Measurements from ENCODE around the gene GTPBP1. TPM values are rescaled to one million over a fixed set of nuclear protein-coding genes. Genes with fewer than 3 reads are reported as not detected.

Gene GTPBP1
- total RNA-seq, 1 donor from 2014 or later, result 74.4 TPM

DNA sequence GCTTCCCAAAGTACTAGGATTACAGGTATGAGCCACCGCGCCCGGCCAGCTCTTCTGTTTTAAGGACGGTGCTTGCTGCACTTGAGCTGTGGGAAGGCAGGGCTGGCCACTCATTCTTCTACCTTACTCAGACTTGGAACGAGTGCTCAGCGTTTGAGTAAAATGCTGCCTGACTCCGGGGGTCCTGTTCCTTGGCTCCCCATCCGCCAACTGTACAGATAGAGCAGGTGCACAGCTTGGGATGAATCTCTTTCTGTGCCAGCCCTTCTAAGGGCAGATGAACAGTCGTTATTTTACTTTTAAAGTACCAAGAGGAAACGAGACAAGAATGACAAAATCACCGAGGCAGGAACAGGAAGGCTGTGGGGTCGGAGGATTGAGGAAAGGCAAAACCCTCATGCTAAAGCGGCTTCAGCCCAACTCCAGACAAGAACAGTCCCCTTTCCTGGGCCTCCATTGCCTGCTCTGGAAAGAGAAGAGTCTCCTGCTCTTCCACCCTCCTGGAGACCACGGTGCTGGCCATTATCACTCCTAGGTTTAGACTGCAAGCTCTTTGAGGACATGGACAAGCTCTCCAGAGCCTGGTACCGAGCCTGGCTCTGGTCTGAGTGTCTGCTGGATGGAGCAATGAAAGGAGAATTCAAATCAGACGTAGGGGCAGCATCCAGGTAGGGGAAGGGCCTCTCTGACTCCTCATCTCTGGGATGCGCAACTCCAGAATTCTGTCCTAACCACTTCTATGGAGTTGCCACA lies 51.1 kb downstream of the GTPBP1 start:
- intact Hi-C loops (cut with micrococcal nuclease), result loop anchor here (5.0 kb wide), 2 partner anchors 35 to 560 kb away; partner anchors contain the start of genes DNAL4 and RPL3

DNA sequence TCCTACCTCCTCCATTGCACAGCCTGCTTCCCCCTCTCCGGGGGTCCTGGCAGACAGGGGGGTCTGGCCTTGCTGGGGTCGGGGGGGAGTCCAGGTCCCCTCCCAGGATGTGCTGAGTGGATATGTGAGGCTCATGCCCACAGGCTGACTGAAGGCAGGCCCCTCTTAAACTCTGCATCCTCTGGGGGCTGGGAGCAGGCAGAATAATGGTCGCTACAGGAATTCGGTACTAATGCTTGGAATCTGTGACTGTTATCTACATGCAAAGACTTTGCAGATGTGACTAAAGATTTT lies 51.7 kb downstream of the GTPBP1 start:
- intact Hi-C loops (cut with micrococcal nuclease), result loop anchor here (5.0 kb wide), 2 partner anchors 35 to 560 kb away; partner anchors contain the start of genes DNAL4 and RPL3

DNA sequence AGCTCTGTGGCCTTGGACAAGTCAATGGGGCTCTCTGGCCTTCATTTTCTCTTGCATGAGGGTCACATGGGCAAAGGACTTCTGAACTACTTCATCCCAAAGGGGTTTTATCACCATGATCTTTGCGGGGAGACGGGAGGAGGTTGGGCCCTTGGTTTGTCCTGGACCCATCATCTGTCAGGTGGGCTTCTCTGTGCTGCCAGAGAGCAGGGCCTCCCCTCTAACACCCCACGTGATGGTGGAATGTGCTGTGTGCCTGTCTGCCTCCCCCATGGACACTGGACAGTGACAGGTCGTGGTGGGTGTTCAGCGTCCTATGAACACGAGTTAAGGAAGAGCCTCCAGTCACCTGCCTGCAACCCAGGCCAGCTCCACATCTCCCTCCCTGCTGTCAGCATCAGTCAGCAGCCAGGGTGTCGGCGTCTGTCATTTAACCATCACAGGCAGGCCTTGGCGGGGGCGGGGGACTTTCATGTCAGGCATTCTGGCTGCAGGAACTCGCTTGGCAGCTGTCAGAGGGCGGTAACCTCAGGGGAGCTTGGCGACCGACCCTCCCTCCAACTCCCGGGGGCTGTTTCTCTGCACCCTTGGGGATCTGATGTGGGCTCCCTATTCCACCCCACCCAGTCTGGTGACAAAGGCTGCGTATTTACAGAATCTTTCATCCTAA lies 52.7 kb downstream of the GTPBP1 start:
- intact Hi-C loops (cut with micrococcal nuclease), result loop anchor here (5.0 kb wide), 2 partner anchors 34 to 559 kb away; partner anchors contain the start of genes DNAL4 and RPL3

DNA sequence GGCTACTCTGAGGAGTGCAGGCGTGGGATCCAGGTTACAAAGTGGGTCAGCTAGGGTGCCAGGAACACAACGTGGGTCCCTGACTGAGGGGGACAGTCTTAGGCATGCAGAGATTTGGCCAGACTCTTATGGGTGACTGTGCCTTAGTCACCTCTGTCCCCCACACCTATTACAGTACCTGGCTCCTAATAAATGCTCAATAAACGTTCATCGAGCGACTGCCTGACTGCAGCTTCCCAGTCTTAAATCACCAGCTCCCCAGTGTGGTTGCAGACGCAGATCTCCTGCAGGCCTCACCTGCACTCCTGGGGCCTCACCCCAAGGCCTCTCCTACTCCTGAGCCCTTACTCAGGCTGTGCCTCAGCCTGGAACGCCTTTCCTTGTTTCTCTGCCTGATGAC lies 53.3 kb downstream of the GTPBP1 start:
- intact Hi-C loops (cut with micrococcal nuclease), result loop anchor here (5.0 kb wide), 2 partner anchors 33 to 558 kb away; partner anchors contain the start of genes DNAL4 and RPL3

DNA sequence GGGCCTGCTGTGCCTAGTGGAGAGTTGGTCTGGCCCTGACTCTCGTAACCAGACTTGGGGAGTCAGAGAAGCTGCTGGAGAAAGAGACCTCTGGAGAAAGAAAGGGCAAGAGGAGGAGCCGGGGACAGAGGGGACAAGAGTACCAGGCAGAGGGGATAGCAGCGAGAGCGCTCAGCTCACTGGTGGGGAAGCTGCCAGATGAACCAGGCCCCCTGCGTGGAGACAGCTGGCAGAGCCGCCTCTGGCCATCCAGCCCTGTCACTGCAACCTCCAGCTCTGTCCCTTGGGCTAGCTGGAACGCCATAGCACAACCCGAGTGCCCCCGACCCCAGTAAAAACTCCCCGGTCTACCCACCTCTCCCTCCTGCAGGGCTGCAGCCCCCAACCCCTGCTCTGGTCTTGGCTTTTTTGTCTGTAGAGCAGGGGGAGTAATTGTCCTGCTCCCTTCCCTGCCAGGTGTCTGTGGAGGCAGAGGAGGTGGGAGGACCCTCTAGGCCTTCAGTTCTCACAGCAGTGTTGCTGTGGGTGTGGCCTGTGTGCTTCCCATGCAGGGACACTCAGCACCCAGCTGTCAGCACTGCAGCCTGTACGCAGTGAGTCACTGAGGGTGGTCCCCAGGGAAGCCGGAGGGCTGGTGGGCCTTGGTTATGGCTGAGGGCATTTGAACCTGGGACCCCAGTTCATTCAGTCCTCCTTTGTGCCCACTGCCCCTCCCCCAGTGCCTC lies 54.9 kb downstream of the GTPBP1 start:
- intact Hi-C loops (cut with micrococcal nuclease), result no loop called here

DNA sequence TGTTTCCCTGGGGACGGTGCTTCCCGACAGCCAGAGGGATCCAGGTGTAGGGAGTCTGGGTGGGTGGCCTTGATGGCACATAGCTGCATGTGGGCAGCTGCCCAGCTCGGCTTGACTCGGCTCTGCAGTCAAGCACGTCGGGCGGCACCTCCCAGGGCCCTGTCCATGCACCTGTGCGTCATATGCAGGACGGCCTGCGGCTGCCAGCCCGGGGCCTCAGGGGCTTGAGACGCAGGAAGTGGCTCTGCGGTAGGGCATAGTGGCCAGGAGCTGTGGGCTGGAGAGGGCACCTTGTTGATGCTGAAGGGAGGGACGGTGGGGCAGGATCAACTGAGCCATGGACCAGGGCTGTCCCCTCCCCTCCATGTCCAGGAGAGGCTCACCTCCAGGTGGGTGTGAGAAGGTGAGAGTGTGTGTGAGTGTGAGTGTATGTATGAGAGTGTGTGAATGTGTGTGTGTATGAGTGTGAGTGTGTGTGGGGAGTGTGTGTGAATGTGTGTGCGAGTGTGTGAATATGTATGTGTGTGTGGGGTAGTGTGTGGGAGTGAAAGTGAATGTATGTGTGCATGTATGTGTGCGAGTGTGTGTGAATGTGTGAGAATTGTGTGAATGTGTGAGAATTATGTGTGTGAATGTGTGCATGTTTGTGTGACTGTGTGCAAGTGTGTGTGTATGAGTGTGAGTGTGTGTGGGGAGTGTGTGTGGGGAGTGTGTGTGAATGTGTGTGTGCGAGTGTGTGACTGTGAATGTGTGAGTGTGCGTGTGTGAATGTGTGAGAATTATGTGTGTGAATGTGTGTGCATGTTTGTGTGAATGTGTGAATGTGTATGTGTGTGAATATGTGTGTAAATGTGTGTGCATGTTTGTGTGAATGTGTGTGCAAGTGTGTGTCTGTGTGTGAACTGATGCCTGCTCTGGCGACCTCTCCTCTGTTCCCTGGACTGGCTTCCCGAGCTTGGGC lies 55.7 kb downstream of the GTPBP1 start:
- intact Hi-C loops (cut with micrococcal nuclease), result no loop called here

DNA sequence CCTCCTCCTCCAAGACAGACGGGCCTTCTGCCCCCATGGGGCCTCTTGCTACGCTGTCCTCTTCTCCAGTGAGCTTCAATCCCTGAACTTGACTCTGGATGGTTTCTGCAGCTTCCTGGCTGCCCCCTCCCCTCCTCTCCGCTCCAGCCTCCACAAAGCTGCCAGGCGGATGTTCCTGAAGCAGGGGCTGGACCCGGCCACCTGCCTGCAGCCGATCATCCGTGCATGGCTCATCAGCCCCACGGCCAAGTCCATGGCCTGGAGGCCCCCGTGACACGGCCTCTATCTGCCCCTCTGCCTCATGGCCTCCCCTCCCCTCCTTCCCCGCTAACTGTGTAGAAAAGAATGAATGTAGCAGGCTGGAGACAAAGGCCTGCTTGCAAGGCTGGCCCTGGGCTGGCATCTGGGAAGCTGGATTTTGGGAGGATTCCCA lies 56.8 kb downstream of the GTPBP1 start:
- intact Hi-C loops (cut with micrococcal nuclease), result no loop called here

DNA sequence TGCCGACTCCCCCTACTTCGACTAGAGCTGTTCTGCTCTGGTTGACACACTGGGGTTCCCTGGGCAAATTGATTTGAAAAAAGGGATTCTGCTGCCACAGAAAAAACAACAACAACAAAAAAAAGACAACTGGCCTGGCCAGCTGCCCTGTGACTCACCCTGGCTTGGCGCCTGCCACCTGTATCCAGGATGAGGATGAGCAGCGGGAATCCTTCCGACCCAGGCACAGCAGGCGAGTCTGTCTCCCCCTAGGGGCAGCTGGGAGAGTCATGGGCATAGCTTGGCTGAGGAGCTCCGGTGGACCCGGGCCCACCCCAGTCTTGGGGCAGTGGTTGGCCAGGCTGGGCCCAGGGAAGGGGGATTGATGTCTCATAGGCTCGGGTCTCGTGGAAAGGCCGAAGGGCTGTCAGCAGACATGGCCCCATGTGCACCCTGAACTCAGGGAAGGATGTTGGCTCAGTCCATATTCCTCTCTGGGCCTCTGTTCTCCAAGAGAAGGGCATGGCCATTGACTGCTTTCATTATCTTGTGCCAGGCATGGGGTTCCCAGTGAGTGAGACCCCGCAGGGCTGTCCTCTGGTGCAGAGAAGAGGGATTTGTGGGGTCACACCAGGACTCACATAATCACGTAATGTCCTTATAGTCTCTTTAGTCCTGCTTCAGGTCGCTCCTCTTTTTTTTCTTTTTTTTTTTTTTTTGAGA lies 60.5 kb downstream of the GTPBP1 start:
- intact Hi-C loops (cut with micrococcal nuclease), result no loop called here

DNA sequence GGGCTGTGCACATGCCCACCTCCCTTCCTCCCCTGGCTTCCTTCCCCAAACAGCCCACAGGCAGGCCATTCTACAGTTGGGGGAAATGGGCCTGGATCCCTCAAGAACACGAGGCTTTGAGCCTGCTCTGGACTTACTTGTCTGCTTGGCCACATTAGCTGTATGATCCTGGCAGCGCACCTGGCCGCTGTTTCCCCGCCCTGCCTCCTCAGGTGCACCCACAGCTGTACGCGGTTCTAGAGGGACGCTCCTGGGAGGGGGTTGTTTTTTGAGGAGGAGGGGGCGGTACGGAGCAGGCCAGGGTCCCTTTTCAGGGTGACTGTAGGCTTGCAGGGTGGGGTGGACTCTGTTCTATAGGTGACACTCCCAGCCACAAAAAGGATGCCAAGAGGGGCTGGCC lies 61.6 kb downstream of the GTPBP1 start:
- intact Hi-C loops (cut with micrococcal nuclease), result no loop called here

DNA sequence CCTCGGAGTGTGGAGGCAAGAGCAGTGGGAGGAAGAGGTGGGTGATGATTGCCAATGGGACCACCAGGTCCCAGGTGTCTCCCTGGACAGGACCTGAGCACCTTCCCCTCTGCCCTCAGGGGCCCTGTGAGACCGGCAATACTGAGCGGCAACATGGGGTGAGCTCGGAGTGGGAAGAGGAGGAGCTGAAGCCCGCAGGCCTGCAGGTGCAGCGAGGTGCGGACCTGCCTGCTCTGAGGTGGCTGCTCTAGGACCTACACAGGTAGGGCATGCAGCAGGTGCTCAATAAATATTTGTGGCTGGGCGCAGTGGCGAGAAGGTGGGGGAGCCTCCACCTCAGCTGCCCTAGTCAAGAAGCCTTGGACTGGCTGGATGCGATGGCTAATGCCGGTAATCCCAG lies 62.3 kb downstream of the GTPBP1 start:
- intact Hi-C loops (cut with micrococcal nuclease), result no loop called here

DNA sequence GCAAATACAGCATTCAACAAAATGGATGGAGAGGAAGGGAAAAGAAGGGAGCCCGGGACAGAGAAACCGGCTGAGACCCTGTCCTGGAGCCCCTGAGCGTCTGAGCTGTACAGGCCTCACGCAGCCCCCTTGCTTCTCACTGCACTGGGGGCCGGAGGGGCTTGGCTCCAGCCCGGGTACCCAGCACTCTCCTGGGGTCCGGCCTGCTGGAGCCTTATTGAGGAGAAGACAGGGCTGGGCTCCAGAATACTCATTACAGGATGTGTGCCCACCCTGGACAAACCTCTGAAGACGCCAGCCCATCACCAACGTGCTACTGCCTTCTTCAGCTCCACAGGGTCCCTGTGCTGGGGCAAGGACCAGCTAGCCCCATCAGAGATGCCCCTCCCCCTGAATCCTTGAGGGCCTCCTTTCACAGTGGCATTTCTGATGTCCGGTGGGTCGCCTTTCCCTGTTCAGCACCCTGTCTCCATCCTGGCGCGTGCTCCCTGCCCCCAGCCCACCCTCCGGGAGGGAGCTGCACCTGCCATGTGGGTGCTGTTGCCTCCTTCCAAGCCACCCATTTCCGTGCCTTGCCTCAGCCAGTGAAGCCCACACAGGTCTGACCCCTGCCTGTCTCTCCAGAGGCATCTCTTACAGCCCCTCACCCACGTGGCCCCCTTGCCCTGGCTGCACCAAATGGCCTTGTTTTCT lies 64.7 kb downstream of the GTPBP1 start:
- intact Hi-C loops (cut with micrococcal nuclease), result no loop called here

DNA sequence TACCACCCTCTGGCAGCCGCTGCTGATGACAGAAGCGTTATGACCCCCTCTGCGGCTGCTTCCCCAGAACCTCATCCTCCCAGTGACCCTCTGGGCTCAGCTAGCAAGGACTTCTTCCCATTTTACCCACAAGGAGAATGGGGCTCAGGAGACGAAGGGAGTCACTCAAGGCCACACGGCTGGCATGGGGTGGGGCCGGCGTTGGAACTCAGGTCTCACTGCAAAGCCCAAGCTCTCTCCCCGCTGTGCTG lies 66.8 kb downstream of the GTPBP1 start:
- intact Hi-C loops (cut with micrococcal nuclease), result no loop called here

DNA sequence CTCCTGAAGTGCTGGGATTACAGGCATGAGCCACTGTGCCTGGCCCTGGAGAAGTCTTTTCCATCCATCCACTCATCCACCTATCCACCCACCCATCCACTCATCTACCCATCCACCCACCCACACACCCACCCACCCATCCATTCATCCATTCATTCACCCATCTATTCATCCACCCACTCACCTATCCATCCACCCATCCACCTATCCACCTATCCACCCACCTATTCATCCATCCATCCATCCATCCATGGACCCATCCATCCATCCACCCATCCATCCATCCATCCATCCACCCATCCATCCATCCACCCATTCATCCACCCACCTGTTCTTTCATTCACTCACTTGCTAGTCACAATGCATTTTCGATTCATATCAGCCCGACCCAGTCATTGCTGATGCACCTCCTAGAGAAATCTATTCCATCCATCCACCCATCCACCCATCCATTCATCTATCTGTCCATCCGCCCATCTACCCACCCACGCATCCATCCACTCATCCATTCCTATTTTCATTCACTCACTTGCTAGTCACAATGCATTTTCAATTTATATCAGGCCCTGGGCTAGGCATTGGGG lies 67.7 kb downstream of the GTPBP1 start:
- intact Hi-C loops (cut with micrococcal nuclease), result no loop called here

DNA sequence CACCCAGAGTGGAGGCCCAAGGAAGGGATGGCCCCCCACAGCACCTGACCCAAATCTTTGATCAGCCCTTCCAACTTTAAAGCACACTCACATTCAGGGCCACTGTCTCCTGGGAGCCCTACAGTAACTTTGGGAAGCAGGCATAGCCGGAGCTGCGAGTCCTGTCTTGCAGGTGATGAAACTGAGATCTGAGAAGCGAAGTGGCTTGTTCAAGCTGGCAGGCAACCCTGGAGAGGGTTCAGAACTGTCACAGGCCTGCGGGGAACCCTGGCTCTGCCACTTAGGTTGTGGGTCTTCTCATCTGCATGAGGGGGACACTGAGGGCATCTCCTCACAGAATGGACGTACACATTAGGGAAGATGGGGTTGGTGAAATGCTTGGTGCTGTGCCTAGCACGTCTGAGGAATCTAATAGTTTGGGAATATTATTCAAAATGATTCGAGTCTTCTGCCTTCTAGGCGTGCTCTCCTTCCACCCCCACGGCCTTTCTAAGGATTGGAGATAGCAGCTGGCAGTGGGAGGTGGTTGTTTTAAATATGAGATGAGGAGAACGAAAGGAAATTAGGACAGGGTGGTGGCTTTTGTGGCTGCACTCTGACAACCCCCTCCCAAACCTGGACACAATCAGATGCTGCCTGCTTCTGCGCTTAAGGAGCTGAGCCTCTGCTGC lies 68.9 kb downstream of the GTPBP1 start:
- intact Hi-C loops (cut with micrococcal nuclease), result no loop called here

DNA sequence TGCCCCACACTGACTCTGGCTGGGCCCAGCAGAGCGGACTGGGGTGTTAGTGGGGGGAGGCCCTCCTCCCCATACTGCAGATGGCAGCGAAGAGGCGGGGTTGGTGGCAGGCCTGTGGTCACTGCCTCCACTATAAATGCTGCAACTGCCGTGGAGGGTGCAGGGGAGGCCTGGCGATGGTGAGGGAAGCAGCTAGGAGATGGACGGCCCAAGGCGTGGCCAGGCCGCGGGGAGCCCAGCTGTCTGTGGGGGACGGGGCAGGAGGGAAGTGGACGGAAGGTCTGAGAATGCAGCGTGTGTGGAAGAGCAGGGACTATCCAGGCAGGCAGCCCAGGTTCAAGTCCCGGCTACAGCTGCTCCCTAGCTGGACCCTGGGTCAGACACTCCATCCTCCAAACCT lies 69.9 kb downstream of the GTPBP1 start:
- intact Hi-C loops (cut with micrococcal nuclease), result no loop called here

DNA sequence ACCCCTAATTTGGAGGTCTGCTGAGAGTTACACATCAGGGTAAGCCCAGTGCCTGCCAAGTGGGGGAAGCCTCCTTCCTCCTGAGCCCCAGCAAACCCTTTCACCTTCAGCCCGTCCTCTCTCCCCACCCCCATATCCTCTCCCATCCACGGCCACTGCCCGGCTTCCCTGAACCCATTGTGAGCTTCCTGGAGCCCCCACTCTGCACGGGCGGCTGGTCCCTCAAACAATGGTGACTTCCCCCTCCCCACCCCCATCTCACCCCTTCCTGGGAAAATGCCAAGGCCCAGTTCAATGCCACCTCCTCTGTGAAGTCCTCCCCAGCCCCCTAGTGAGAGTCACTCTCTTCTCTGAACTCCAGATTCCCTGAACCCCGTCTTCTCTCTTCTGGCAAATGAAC lies 70.3 kb downstream of the GTPBP1 start:
- intact Hi-C loops (cut with micrococcal nuclease), result no loop called here

DNA sequence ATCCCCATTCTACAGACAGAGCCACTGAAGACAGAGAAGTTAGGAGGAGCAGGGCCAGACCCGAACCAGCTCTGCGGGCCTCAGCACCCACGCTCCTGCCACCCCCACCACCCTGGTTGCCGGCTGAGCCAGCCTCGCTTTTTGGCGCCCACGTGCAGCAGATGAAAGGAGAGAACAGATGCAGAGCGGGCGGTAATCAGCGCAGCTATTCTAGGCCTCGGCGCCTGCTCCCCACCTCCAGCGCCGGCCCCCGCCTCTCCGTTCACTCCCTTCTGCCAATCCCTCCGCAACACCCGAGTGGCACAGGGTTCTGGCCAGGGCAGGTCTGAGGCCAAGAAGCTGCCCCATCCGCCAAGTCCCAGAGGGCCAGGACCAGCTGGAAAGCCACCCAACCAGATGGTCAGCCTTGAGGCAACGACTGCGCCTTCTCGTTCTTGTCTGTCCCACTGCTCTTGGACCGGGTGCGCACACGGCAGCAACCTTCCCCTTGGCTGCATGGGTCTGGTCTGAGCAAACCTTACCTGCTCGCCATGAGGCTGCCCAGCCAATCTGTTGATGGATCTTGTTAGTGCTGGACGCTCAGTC lies 71.4 kb downstream of the GTPBP1 start:
- intact Hi-C loops (cut with micrococcal nuclease), result no loop called here

DNA sequence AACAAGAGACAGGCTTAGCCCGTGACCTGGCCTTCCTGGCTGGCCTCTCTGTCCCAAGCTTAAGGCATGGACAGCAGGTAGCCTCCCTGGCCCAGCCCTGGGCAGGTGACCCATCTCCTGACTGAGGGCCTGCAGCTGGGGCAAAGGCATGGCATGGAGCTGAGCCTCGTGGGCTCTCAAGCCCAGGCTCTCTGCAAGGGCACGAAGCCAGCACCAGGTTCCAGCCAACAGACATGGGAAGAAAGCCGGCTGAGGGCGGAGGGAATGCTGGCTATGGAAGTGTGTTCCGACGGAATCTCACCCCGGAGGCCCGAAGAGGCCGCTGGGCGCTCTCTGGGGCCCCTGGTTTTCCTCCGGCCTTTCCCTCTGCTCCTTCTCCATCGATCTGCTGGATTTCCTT lies 75.3 kb downstream of the GTPBP1 start:
- intact Hi-C loops (cut with micrococcal nuclease), result no loop called here
